GM20000 (cell line): ENCODE results near the gene PRPF6.

Experiments used
- DNase-seq: peaks from one replicate; pipeline ENCODE4 v3.0.0; 2012; ENCODE audit warnings: low spot score
- TF ChIP-seq, protein P1 (sequence below): IDR thresholded peaks from 2 replicates; pipeline ENCODE4 v1.5.1; 2012; ENCODE audit warnings: mild to moderate bottlenecking, control low read depth; ENCODE audit errors: extremely low read depth, missing control alignments

Gene PRPF6, protein sequence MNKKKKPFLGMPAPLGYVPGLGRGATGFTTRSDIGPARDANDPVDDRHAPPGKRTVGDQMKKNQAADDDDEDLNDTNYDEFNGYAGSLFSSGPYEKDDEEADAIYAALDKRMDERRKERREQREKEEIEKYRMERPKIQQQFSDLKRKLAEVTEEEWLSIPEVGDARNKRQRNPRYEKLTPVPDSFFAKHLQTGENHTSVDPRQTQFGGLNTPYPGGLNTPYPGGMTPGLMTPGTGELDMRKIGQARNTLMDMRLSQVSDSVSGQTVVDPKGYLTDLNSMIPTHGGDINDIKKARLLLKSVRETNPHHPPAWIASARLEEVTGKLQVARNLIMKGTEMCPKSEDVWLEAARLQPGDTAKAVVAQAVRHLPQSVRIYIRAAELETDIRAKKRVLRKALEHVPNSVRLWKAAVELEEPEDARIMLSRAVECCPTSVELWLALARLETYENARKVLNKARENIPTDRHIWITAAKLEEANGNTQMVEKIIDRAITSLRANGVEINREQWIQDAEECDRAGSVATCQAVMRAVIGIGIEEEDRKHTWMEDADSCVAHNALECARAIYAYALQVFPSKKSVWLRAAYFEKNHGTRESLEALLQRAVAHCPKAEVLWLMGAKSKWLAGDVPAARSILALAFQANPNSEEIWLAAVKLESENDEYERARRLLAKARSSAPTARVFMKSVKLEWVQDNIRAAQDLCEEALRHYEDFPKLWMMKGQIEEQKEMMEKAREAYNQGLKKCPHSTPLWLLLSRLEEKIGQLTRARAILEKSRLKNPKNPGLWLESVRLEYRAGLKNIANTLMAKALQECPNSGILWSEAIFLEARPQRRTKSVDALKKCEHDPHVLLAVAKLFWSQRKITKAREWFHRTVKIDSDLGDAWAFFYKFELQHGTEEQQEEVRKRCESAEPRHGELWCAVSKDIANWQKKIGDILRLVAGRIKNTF

GRCh38 chr20:63980806-63981728 is at the start of gene PRPF6:
TSS of gene PRPF6 (plus strand) at chr20:63981132. CDS start at chr20:63981246, 114 bp downstream.
- DNase-seq: peak; percentile 99
- TF ChIP-seq, protein P1, sequence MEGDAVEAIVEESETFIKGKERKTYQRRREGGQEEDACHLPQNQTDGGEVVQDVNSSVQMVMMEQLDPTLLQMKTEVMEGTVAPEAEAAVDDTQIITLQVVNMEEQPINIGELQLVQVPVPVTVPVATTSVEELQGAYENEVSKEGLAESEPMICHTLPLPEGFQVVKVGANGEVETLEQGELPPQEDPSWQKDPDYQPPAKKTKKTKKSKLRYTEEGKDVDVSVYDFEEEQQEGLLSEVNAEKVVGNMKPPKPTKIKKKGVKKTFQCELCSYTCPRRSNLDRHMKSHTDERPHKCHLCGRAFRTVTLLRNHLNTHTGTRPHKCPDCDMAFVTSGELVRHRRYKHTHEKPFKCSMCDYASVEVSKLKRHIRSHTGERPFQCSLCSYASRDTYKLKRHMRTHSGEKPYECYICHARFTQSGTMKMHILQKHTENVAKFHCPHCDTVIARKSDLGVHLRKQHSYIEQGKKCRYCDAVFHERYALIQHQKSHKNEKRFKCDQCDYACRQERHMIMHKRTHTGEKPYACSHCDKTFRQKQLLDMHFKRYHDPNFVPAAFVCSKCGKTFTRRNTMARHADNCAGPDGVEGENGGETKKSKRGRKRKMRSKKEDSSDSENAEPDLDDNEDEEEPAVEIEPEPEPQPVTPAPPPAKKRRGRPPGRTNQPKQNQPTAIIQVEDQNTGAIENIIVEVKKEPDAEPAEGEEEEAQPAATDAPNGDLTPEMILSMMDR: peak; percentile 71

DNA sequence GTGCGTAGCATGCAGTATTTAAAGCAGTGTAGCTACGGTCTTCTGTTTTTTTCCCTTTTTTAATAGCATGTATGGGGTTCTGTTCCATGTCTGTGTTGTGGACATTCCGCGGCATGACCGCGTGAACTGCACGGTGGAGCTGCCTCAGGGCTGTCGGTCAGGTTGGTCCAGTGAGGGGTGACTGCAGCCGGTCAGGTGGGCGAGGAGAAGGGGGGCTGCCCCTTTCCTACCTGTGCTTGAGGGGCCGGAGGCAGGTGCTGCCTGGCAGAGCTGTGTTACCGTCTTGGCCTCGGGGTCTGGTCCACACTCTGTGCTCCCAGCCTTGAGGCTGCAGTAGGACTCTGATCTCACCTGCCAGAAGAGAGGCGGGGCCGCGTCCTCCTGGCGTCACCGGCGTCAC is 49.2 kb upstream of the PRPF6 start:
- TF ChIP-seq, protein P1: no peak
- no peak for DNase-seq

DNA sequence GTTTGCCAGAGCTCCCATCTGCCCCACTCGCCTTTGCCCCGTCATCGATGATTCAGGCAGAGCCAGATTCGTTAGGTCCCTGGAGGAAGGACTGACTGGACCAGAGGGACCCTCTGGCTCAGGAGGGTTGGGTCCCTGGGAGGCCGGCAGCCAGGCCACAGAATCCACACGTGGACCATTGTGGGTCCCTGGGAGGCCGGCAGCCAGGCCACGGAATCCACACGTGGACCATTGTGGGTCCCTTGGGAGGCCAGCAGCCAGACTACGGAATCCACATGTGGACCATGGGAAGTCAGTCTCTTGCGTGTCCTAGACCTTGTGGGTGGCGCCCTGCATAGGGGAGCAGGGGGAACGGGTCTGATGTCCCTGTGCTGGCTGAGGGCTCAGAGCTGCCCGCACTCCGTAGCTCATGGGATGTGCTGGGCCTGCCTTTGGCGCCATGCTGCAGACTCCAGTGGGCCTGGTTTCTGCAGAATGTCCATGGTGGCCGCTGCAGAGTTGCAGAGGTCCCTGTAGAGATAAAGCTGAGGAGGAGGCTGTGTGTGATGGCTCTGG is 48.2 kb upstream of the PRPF6 start:
- TF ChIP-seq, protein P1: no peak
- no peak for DNase-seq

- no peak for DNase-seq
- TF ChIP-seq, protein P1: no peak
Measured at GRCh38 chr20:63933646-63934045, 47.3 kb upstream of the PRPF6 start.

- DNase-seq: no peak
- TF ChIP-seq, protein P1: no peak
Measured at GRCh38 chr20:63934271-63935068, 46.5 kb upstream of the PRPF6 start.

DNA sequence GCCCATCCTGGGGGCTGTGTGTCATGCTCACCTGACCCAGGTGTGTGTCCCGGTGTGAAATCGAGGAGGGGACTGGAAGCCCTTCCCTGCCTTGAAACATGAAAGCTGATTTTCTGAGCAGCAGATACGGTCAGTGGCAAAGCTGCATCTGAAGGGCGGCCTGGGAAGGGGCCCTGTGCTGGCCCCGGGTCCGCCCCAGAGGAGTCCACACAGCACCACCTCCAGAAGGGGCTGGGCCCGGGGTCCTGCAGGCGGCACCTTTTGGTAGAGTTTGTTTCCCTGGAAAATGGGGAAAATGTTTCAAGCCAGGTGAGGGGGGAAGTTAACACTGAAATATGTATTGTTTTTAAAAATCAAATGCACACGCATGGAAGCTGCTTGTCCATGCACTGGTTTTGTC is 45.5 kb upstream of the PRPF6 start:
- TF ChIP-seq, protein P1: no peak
- no peak for DNase-seq
